Thoracic aorta (tissue), 2 donors: ENCODE results near the gene PNPLA2. TPM values are rescaled to one million over a fixed set of nuclear protein-coding genes. Genes with fewer than 3 reads are reported as not detected.

Experiments
- ATAC-seq: fragments of 150-250 bp; one replicate; pipeline ENCODE4 v1.8.0; 2017; ENCODE audit warnings: low read depth; ENCODE audit not compliant: insufficient number of reproducible peaks, low FRiP score
- DNase-seq: peaks from one replicate; pipeline ENCODE4 v3.0.0-alpha.2; 2020; ENCODE audit warnings: low spot score
- H3K27ac ChIP-seq, 2 donors: fragments of 200-600 bp; sonication (generic); 1 replicate in 1 of 2; 2 replicates in 1 of 2; pipeline ENCODE4 v1.5.1; 2016; ENCODE audit warnings: mild to moderate bottlenecking in 2 of 2, moderate library complexity in 2 of 2
- H3K27me3 ChIP-seq: fragments of 200-600 bp; sonication (generic); replicated peaks from 2 replicates; pipeline ENCODE4 v1.6.0; 2016; ENCODE audit warnings: mild to moderate bottlenecking; ENCODE audit not compliant: insufficient read depth
- H3K36me3 ChIP-seq: fragments of 200-600 bp; sonication (generic); one replicate; pipeline ENCODE4 v1.5.1; 2016
- H3K4me1 ChIP-seq, 2 donors: fragments of 200-600 bp; sonication (generic); 1 replicate in 1 of 2; 2 replicates in 1 of 2; pipeline versions ENCODE4 v1.5.1 to v1.6.0; 2016; ENCODE audit warnings: low read depth in 2 of 2, mild to moderate bottlenecking in 1 of 2; ENCODE audit not compliant: control insufficient read depth in 1 of 2
- H3K4me3 ChIP-seq: fragments of 200-600 bp; sonication (generic); 2 replicates; pipeline ENCODE4 v1.5.1; 2016; ENCODE audit warnings: mild to moderate bottlenecking
- H3K9me3 ChIP-seq: fragments of 200-600 bp; sonication (generic); 2 replicates; pipeline ENCODE4 v1.5.1; 2016
- CTCF ChIP-seq: fragments of 200-600 bp; sonication (generic); IDR thresholded peaks from one replicate; pipeline ENCODE4 v1.5.1; 2019; ENCODE audit warnings: antibody characterized with exemption
- total RNA-seq, 2 donors: library from RNA; depleted of rRNA; stranded (reverse); fragments of >200 nt; gene quantifications; one replicate each; pipeline versions ENCODE4 v1.1.0 to v1.2.3, GENCODE V29; 2016

PNPLA2 gene
- total RNA-seq, 2 donors from 2014 or later: 105 to 115 TPM

- Histone ChIP-seq H3K27ac (no peak overlapping the region), H3K9me3 (no peaks in the 10 kb centered on the region), H3K4me3 (no peak overlapping the region), H3K27me3 (no peaks in the 10 kb centered on the region), H3K4me1 (peaks cover 9 to 29% of the 10 kb centered on the region in 2 donors), H3K36me3 (peaks cover 18% of the 10 kb centered on the region)
- no peak for ATAC-seq
- TF ChIP-seq CTCF: no peak
- no peak for DNase-seq
Observed at GRCh38 chr11:802693-803466, 15.8 kb upstream of the PNPLA2 start.

- H3K36me3 ChIP-seq: peaks cover 18% of the 10 kb centered on the region
- H3K4me3 ChIP-seq: no peak overlapping the region
- DNase-seq (no peak), ATAC-seq (no peak)
- H3K27me3 ChIP-seq: no peaks in the 10 kb centered on the region
- no peak overlapping the region for H3K27ac ChIP-seq
- no peaks in the 10 kb centered on the region for H3K9me3 ChIP-seq
- H3K4me1 ChIP-seq: peaks cover 11 to 31% of the 10 kb centered on the region in 2 donors
- TF ChIP-seq CTCF: no peak
Observed at GRCh38 chr11:803467-803742, 15.3 kb upstream of the PNPLA2 start.

DNA sequence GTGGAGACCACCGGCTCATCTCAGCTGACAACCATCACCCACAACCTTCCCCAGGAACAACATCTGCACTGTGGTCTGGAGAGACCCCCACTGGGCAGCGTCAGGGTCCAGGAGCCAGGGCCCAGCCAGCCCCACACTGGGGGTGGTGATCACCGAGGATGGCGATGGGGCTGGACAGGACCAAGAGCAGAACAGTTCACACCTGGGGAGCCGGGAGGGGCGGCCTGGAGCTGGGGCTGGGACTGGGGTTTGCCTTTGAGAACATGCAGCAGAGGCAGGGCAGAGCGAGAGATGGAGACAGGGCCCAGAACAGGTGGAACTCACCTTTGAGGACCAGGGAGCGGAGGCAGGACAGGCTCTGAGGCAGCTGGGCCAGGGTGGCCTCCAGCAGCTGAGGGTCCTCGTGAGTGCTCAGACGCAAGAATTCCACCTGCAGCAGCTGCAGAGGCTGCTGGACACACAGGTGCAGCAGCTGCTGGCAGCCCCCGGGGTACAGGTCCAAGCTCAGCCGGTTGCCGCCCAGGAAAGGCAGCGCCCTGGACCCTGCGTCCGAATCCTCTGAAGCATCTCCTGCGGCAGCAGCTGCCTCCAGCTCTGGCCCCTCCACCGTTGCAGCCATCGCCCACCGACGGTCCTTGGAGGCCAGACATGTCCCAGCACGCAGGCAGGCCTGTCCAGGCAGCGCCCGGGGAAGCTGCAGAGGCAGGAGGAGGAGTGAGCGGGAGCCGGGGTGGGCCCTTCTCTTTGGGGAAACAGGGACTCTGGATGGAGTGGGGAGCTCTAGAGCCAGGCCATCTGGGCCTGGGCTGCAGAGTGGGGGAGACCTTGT is 14.7 kb upstream of the PNPLA2 start:
- DNase-seq (no peak), ATAC-seq (no peak)
- Histone ChIP-seq H3K27ac (peak overlapping the region in 1 of 2 donors; percentile 4), H3K36me3 (peaks cover 18% of the 10 kb centered on the region), H3K4me3 (peak overlapping the region; percentile 81), H3K9me3 (no peaks in the 10 kb centered on the region), H3K27me3 (no peaks in the 10 kb centered on the region), H3K4me1 (peaks cover 14 to 36% of the 10 kb centered on the region in 2 donors)
- no peak for TF ChIP-seq CTCF

DNA sequence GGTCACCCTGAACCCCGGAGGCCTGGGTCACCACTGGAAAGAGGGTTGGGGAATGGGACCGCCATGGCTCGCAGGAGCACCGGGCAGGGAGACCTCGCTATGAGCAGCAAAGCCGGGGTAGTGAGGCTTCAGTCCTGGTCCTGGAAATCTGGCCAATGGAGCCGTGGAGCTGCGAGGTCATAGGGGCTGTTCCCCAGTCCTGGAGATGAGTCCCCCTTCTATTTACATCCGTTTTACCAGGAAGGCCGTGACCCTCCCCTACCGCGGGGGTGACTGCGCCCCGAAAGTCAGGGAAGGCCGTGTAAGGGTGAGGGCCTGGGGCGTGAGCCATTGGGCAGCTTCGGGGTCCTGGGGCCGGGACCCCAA is 14.1 kb upstream of the PNPLA2 start:
- Histone ChIP-seq H3K27ac (peak overlapping the region; percentile 4 to 90), H3K36me3 (peaks cover 18% of the 10 kb centered on the region), H3K4me1 (peaks cover 14 to 37% of the 10 kb centered on the region in 2 donors), H3K4me3 (peak overlapping the region; percentile 81), H3K9me3 (no peaks in the 10 kb centered on the region), H3K27me3 (no peaks in the 10 kb centered on the region)
- no peak for ATAC-seq
- no peak for DNase-seq
- no peak for TF ChIP-seq CTCF

DNA sequence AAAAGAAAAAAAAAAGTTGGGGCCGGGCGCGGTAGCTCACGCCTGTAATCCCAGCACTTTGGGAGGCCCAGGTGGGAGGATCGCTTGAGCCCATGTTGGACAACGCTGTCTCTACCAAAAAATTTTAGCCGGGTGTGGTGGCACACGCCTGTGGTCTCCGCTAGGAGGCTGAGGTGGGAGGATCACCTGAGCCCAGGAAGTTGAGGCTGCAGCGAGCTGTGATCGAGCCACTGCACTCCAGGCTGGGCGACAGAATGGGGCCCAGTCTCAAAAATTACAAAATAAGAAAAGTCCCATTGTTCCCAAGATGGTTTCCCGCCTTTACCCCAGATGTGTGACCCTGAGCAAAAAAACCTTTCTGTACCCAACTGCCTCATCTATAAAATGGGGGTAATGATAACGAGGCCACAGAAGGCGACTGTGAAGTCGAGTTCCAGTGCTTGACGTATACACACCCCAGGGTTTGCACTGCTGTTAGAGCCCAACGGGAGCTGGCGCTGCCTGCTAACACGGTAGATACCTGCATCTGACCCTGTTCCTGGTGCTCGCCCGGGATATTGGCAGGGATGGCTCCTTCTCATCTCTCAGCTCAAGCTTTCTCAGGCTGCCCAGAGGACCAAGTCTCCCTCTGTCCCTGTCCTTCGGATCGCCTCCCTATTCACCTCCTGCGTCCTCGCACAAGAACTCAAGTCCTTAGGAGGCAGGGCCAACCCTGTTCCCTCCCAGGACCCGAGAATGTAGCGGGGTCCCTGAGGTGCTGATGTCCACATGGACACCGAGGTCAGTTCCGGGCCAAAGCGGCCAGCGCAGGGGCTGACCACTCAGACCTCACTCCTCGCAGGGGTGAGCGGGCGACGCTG is 10.1 kb upstream of the PNPLA2 start:
- Histone ChIP-seq H3K9me3 (no peaks in the 10 kb centered on the region), H3K4me3 (peak overlapping the region; percentile 90), H3K27me3 (no peaks in the 10 kb centered on the region), H3K36me3 (peaks cover 25% of the 10 kb centered on the region), H3K4me1 (peaks cover 22 to 42% of the 10 kb centered on the region in 2 donors), H3K27ac (peak overlapping the region; percentile 87 to 98)
- DNase-seq (no peak), ATAC-seq (no peak)
- no peak for TF ChIP-seq CTCF
